Mesenchymal stem cell (in vitro differentiated cells and primary cell): ENCODE data around the gene MCM8.
A peak's percentile ranks its signal among the peaks of the same experiment; 100 is the strongest.

Experiments used
- DNase-seq: peaks from one replicate; pipeline ENCODE4 v3.0.0-alpha.2; 2013
- H2AFZ ChIP-seq: one replicate; pipeline ENCODE4 v1.6.1; 2013; ENCODE audit warnings: low read depth, mild to moderate bottlenecking, control low read depth, inconsistent platforms, low read length, moderate library complexity
- H2AK5ac ChIP-seq: 2 replicates; pipeline ENCODE4 v1.6.1; 2013; ENCODE audit warnings: low read length, moderate library complexity, mild to moderate bottlenecking, inconsistent platforms; ENCODE audit not compliant: severe bottlenecking
- H2BK120ac ChIP-seq: one replicate; pipeline ENCODE4 v1.6.1; 2013; ENCODE audit warnings: low read depth, mild to moderate bottlenecking, inconsistent platforms, low read length, moderate library complexity
- H2BK12ac ChIP-seq, 2 experiments: one replicate each; pipeline ENCODE4 v1.6.1; 2013; ENCODE audit warnings: inconsistent platforms in 2 of 2, low read length in 2 of 2, mild to moderate bottlenecking in 2 of 2, moderate library complexity in 2 of 2, control low read depth in 1 of 2
- H2BK15ac ChIP-seq: one replicate; pipeline ENCODE4 v1.6.1; 2013; ENCODE audit warnings: mild to moderate bottlenecking, low read depth, inconsistent platforms; ENCODE audit not compliant: poor library complexity, severe bottlenecking
- H2BK5ac ChIP-seq: 2 replicates; pipeline ENCODE4 v1.6.1; 2013; ENCODE audit warnings: low read depth, mild to moderate bottlenecking, low read length, control low read depth, inconsistent platforms; ENCODE audit not compliant: poor library complexity, severe bottlenecking
- H3K14ac ChIP-seq, 2 experiments: one replicate each; pipeline ENCODE4 v1.6.1; 2013; ENCODE audit warnings: inconsistent platforms in 2 of 2, low read length in 2 of 2, control low read depth in 1 of 2, mild to moderate bottlenecking in 1 of 2, moderate library complexity in 1 of 2
- H3K18ac ChIP-seq, 2 experiments: one replicate each; pipeline ENCODE4 v1.6.1; 2013; ENCODE audit warnings: inconsistent platforms in 2 of 2, low read length in 2 of 2, control low read depth in 1 of 2, low read depth in 1 of 2, mild to moderate bottlenecking in 1 of 2
- H3K23ac ChIP-seq, 2 experiments: one replicate each; pipeline ENCODE4 v1.6.1; 2013; ENCODE audit warnings: inconsistent platforms in 2 of 2, low read length in 2 of 2, mild to moderate bottlenecking in 2 of 2, moderate library complexity in 2 of 2, control low read depth in 1 of 2
- H3K27ac ChIP-seq: 2 replicates; pipeline ENCODE4 v1.5.1; 2013; ENCODE audit warnings: mild to moderate bottlenecking, moderate library complexity, low read length, control low read depth, inconsistent platforms; ENCODE audit not compliant: poor library complexity, severe bottlenecking
- H3K27me3 ChIP-seq, 2 experiments: 2 replicates each; pipeline versions ENCODE4 v1.6.1 to v1.7.0; 2013; ENCODE audit warnings: low read length in 2 of 2, mild to moderate bottlenecking in 2 of 2, moderate library complexity in 2 of 2, control low read depth in 1 of 2, inconsistent platforms in 1 of 2; ENCODE audit not compliant: control insufficient read depth in 1 of 2, insufficient read depth in 1 of 2
- H3K36me3 ChIP-seq, 2 experiments: 2 replicates each; pipeline versions ENCODE4 v1.6.1 to v1.7.0; 2013; ENCODE audit warnings: low read length in 2 of 2, control low read depth in 1 of 2, inconsistent platforms in 1 of 2, low read depth in 1 of 2, mild to moderate bottlenecking in 1 of 2; ENCODE audit not compliant: insufficient read depth in 2 of 2, control insufficient read depth in 1 of 2
- H3K4ac ChIP-seq, 2 experiments: one replicate each; pipeline ENCODE4 v1.6.1; 2013; ENCODE audit warnings: inconsistent platforms in 2 of 2, low read length in 2 of 2, mild to moderate bottlenecking in 2 of 2, moderate library complexity in 2 of 2, control low read depth in 1 of 2, low read depth in 1 of 2
- H3K4me1 ChIP-seq: 2 replicates; pipeline ENCODE4 v1.6.1; 2013; ENCODE audit warnings: low read depth, low read length, control low read depth; ENCODE audit not compliant: control insufficient read depth, insufficient read depth
- H3K4me2 ChIP-seq: 2 replicates; pipeline ENCODE4 v1.6.1; 2013; ENCODE audit warnings: low read length, mild to moderate bottlenecking, inconsistent platforms; ENCODE audit not compliant: poor library complexity, severe bottlenecking
- H3K4me3 ChIP-seq, 2 experiments: 2 replicates each; pipeline versions ENCODE4 v1.5.1 to v1.7.0; 2013; ENCODE audit warnings: low read length in 2 of 2, mild to moderate bottlenecking in 2 of 2, control low read depth in 1 of 2, low read depth in 1 of 2; ENCODE audit not compliant: insufficient read depth in 1 of 2
- H3K79me1 ChIP-seq: replicated peaks from 2 replicates; pipeline ENCODE4 v1.6.1; 2013; ENCODE audit warnings: mild to moderate bottlenecking, control low read depth, low read length, inconsistent platforms; ENCODE audit not compliant: poor library complexity, severe bottlenecking
- H3K9ac ChIP-seq: 2 replicates; pipeline ENCODE4 v1.7.0; 2013; ENCODE audit warnings: mild to moderate bottlenecking, low read length, moderate library complexity
- H3K9me3 ChIP-seq: 2 replicates; pipeline ENCODE4 v1.7.0; 2013; ENCODE audit warnings: mild to moderate bottlenecking, low read length; ENCODE audit not compliant: control insufficient read depth
- H4K8ac ChIP-seq: one replicate; pipeline ENCODE4 v1.6.1; 2013; ENCODE audit warnings: inconsistent platforms, mild to moderate bottlenecking, low read length, moderate library complexity
- H4K91ac ChIP-seq: one replicate; pipeline ENCODE4 v1.6.1; 2013; ENCODE audit warnings: mild to moderate bottlenecking, low read length, inconsistent platforms
- WGBS: methylation state at CpG from one replicate; pipeline ENCODE4 v1.1.7; 2013; ENCODE audit warnings: mixed read lengths; 5-methylcytosine and 5-hydroxymethylcytosine counted together

MCM8 gene

GRCh38 chr20:5969348-5969935 lies 19.0 kb downstream of the MCM8 start:
- Histone ChIP-seq H3K9me3 (no peaks in the 10 kb centered on the region), H2AK5ac (peak overlapping the region; percentile 96), H3K4ac (no peak overlapping the region), H2BK120ac (no peak overlapping the region), H3K4me2 (no peak overlapping the region), H3K27ac (no peak overlapping the region), H2AFZ (no peak overlapping the region), H3K79me1 (peaks cover 13% of the 10 kb centered on the region), H3K27me3 (no peaks in the 10 kb centered on the region), H3K23ac (no peak overlapping the region), H4K91ac (no peak overlapping the region), H3K4me1 (peaks cover 13% of the 10 kb centered on the region), H2BK5ac (no peak overlapping the region), H4K8ac (no peak overlapping the region), H3K4me3 (no peak overlapping the region), H3K18ac (no peak overlapping the region), H2BK12ac (no peak overlapping the region), H3K36me3 (peaks cover 0 to 17% of the 10 kb centered on the region in 2 experiments), H3K14ac (no peak overlapping the region), H3K9ac (no peak overlapping the region), H2BK15ac (no peak overlapping the region)
- 89% methylated on average over 8 of the region's 9 CpGs for WGBS
- DNase-seq: no peak

DNA sequence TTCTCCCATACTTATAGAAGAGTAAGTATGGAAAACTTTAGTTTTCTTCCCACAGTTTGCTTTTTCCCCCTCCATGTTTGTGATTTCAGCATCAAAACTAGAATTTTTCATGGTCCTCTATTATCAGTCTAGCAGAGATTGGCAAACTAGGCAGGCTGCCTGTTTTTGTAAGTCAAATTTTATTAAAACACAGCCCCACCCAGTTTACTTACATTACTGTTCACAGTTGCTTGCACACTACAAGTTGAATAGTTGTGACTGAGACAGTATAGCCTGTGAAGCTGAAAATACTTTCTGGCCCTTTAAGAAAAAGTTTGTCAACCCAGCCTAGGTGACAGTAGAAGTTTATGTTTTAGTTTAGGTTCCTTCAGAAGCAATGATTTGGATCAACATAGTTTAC lies 19.5 kb downstream of the MCM8 start:
- Histone ChIP-seq H4K91ac (no peak overlapping the region), H2BK5ac (peak overlapping the region; percentile 19), H3K27ac (peak overlapping the region; percentile 26), H3K79me1 (peaks cover 13% of the 10 kb centered on the region), H3K36me3 (peaks cover 0 to 17% of the 10 kb centered on the region in 2 experiments), H2BK15ac (no peak overlapping the region), H3K23ac (no peak overlapping the region), H2BK12ac (no peak overlapping the region), H3K14ac (no peak overlapping the region), H3K4me3 (no peak overlapping the region), H3K27me3 (no peaks in the 10 kb centered on the region), H3K18ac (no peak overlapping the region), H3K4ac (no peak overlapping the region), H2AK5ac (peak overlapping the region; percentile 98), H3K9ac (no peak overlapping the region), H2BK120ac (no peak overlapping the region), H3K9me3 (no peaks in the 10 kb centered on the region), H4K8ac (no peak overlapping the region), H3K4me1 (peaks cover 13% of the 10 kb centered on the region), H3K4me2 (no peak overlapping the region), H2AFZ (no peak overlapping the region)
- no peak for DNase-seq

DNA sequence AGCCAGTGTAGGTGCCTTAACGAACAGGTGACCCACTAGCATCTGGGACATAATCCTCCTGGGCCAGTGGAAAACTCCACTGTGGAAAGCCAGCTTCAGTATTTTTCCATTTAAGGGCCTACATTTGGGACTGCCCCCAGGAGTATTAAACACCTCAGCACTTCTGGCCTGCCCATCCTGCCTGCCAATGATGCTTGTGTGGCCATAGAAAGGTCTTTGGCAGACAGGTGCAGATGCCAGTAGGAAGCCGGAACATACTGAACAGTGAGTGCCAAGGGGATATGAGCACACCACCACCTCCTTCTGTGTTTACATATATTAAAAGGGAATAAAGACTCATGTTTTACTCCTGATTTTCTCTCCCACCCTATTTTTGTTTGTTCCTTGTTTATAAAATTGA lies 19.9 kb downstream of the MCM8 start:
- Histone ChIP-seq H3K4me3 (no peak overlapping the region), H3K79me1 (peaks cover 12% of the 10 kb centered on the region), H3K4ac (no peak overlapping the region), H3K14ac (no peak overlapping the region), H2BK120ac (no peak overlapping the region), H2BK15ac (no peak overlapping the region), H2AK5ac (peak overlapping the region; percentile 98), H4K91ac (peak overlapping the region; percentile 39), H2BK5ac (peak overlapping the region; percentile 19), H3K27ac (peak overlapping the region; percentile 26), H3K18ac (no peak overlapping the region), H3K27me3 (no peaks in the 10 kb centered on the region), H2AFZ (no peak overlapping the region), H4K8ac (no peak overlapping the region), H3K36me3 (peaks cover 0 to 17% of the 10 kb centered on the region in 2 experiments), H3K9me3 (no peaks in the 10 kb centered on the region), H2BK12ac (no peak overlapping the region), H3K9ac (no peak overlapping the region), H3K23ac (no peak overlapping the region), H3K4me1 (peaks cover 13% of the 10 kb centered on the region), H3K4me2 (no peak overlapping the region)
- WGBS: 92% methylated on average over 1 of the region's 2 CpGs
- no peak for DNase-seq

DNA sequence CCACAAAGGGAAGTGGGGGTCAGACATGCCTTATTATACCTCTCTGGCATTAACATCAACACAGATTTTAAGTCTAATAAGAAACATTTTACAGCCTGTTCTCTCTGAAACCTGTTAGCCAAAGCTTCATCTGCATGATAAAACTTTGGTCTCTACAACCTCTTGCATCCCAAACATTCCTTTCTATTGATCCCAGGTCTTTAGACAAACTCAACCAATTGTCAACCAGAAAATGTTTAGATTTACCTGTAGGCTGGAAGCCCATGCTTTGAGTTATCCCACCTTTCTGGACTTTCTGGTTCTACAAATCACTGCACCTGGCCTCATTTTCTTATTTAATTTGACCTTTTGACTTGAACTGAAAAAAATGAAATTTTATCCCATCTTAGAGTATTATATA lies 20.8 kb downstream of the MCM8 start:
- Histone ChIP-seq H2AFZ (no peak overlapping the region), H3K4me3 (no peak overlapping the region), H2BK5ac (no peak overlapping the region), H3K9me3 (no peaks in the 10 kb centered on the region), H2BK15ac (no peak overlapping the region), H3K18ac (no peak overlapping the region), H2BK12ac (no peak overlapping the region), H4K8ac (no peak overlapping the region), H3K23ac (no peak overlapping the region), H3K14ac (no peak overlapping the region), H3K79me1 (peaks cover 12% of the 10 kb centered on the region), H3K36me3 (peaks cover 0 to 17% of the 10 kb centered on the region in 2 experiments), H2AK5ac (peak overlapping the region; percentile 58), H3K27ac (no peak overlapping the region), H4K91ac (no peak overlapping the region), H2BK120ac (no peak overlapping the region), H3K4me1 (peaks cover 13% of the 10 kb centered on the region), H3K27me3 (no peaks in the 10 kb centered on the region), H3K9ac (no peak overlapping the region), H3K4me2 (no peak overlapping the region), H3K4ac (no peak overlapping the region)
- DNase-seq: no peak
